ENCODE data around the gene PSMB10.
A peak's percentile ranks its signal among the peaks of the same experiment; 100 is the strongest.

PSMB10 gene

DNA sequence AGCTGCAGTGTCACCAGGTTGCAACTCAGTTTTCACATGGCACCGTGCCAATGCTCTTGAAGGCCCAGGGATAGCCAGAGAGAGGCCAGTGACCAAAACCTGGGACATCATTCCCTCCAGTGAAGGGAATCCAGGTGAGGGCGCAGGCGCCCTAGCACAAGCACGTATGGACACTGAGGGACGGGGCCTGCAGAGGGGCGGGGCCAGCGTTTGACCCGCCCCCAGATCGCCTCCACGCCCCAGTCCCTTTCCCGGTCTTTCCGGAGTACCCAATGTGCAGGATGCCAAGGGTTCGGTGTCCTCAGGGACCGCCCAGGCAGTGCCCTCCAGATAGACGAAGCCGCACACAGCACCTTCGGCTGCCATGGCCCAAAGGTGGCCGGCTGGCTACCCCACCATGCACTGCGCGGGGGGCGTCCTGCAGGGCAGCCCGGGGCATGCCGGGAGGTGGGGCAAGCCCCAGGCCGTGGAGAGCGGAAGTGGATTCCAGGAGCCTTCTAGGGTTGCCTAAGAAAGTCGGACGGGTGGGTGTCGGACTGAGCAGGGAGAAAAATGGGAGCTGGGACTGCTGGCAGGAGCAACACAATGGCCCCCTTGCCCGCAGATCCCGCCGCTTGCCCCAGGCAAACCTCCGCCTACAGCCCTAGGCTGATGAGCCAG lies 27.1 kb upstream of the PSMB10 start:
- no peak for DNase-seq

DNA sequence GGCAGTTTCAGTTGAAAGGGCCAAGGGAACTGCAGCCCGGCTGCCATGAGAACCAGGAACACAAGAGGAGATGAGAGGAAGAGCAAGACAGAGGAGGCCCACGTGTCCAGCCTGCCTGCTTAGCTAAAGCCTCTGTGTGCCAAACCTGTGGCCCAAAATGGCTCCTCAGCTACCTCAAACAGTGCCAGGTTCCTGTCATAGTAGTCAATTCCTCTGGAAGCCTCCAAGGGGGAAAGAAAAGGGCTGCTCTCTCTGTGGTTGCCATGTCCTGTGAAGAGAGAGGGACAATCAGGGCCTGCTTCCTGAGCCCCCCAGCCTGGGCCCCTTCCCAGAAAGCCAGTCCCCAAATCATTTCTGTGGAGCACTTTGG lies 26.6 kb upstream of the PSMB10 start:
- DNase-seq = no peak

DNA sequence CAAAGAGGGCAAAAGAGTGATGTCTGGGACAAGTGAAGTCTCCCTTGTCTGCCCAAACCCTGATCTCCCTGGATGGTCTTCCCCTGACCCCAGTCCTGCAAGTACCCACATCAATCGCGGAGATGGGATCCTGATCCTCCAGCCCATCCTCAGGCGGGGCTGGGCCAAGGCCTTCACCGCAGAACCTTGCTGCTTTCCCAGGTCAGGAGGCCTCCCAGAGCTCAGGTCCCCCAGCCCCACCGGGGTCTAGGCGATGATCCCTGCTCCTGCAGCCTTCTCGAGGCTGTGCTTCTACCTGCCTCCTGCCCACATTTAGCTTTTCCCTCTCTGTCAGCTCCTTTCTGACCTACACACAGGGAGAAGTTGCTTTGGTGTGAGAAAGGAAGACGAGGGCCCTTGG lies 25.5 kb upstream of the PSMB10 start:
- no peak for DNase-seq

DNA sequence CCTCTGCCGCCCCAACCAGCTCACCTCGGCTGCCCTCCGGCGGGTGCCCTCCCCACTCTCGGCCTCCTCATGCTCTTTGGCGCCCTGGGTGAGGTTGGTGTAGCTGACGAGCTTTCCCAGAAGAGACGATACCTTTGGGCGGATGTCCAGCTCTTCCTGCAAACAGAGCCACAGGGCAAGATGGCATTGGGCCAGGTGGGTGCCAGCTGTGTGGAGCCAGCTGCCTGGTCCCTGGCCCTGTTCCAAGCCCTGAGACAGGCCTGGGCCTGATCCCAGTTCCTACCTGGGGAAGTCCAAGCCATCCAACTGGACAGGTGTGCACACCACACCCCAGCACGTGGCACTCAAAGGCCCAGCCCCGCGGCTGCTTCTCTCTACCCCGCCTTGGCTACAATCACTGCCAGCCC lies 24.9 kb upstream of the PSMB10 start:
- peak in 1 of 2 experiments; percentile 4 for DNase-seq

DNA sequence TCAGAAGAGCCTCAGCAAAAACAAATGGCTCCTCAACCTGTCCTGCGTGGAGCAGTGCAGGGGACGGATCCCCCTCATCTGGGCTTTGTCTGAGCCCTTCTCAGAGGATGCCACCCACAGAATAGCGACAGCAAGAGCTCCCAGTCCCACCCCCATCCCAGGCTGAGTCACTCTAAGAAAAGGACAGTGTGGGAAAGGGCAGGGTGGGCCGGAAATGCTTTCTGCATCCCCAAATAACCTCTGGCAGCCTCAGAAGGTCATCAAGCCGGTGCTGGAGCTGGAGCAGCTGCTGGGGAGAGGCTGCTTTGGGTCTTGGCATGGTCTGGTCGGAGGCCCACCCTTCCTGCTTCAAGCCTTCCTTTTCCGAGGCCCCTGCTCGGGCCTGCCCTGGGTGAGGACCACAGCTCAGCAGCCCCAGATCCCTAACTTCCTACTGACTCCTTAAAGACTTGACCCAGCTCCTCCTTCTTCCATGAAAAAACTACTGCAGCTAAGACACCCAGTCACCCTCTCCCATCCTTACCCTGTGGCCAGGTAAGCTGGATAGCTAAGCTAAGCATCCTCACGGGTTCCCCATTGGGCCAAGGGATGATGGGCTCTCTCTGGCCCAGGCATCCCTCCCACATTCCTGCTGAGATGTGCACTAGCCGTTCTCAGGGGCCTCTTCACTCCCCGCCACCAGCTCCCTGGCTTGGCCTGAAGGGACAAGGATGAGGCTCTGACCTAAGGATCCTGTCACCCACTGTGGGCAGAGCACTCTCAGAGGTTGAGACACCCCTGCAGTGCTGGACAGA lies 23.1 kb upstream of the PSMB10 start:
- no peak for DNase-seq

DNA sequence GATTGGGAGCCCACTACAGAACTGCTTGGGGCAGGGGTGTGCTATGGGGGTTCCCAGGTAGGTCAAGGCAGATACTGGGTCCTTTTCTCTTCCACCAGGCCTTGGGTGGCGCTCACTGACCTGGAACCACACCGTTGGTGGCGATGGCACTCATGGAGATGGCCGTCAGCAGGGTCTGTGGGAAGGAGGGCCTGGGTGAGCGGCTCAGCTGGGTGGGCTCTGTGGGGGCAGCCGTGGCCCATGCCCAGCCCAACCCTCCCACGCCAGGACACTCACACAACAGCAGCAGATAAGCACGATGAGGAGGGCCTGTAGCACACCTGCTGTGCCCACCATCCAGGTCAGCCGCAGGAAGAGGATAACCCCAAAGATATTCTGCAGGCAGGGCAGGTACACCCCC lies 21.0 kb upstream of the PSMB10 start:
- no peak for DNase-seq

DNA sequence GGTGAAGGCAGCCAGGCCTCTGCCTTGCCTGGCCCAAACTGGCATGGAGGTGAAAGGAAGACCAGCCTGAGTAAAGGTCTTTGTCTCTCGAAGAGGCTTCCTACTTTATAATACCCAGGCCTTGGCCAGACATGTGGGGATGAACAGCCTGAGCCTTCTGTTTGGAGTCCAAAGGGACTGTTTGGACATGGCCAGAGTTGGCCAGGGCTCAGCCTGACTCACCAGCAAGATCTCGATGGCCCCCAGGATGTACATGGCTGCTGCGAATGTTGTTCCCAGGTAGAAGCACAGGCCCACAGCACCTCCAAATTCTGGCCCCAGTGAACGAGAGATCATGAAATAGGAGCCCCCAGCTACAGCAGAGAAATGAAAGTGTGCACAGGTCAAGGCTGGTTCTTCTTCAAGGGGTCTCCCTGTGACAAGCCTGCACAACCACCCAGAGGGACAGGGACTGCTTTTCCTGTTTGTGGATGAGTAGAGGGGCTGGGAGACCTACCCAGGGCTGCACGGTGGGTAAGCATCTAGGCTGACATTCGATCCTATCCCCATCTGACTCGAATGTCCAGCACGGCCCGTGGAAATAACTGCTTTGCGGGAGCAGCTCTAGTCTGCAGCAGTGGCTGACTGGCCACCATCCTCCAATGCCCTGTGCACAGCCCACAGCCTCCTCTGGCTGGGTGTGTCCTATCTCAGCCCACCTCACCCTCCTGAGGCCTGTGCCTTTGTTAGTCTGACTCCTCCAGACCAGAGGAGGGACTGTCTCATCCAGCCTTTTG lies 18.0 kb upstream of the PSMB10 start:
- DNase-seq = no peak

DNA sequence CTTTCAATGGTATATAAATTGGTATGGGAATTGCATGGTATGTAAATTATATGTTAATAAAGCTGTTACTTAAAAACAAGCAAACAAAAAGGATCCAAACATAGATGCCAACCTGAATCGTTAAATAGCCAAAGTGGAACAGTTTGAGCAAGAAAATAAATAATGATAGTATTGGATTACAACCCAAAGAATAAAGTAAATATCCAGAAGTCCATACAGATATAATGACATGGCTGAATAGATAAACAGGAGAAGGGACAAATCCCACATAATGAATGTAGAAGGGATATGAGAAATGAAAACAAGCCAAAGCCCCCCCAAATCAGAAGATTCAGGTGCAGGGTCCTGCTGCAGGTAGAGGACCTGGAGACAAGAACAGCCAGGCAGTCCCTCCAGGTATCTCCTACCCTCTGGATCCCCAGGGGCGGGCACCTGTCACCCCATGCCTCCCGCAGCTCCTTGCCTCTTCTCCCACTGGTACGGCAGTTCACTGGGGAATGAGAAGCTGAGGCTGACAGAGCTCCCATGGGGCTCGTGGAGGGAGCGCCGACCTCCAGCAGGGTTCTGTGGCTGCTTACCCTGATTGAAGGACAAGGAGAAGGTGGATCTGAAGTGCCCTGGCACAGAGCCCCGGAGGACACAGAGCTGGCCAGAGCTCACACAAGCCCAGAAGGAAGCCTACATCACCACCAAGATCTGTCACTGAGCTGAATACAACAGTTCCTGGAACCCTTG lies 17.2 kb upstream of the PSMB10 start:
- no peak for DNase-seq

DNA sequence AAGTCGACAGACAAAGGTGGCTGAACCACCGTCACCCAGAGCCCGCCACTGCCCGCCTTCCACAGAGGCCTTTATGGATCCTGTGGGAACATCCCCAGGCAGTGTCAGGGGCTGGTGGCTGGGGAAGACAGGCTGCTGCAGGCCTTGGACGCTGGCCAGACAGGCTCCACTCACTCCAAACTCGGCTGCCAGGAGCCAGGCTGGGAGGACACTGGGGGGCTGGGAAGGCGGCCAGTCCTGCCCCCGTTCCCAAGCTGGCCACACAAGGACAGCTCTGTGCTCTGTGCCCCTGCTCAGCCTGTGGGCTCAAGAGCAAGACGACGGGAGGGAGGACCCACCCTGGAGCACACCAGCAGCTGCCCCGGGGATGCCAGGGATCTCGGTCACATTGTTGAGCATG lies 14.8 kb upstream of the PSMB10 start:
- DNase-seq = peak in 1 of 2 experiments; percentile 64

DNA sequence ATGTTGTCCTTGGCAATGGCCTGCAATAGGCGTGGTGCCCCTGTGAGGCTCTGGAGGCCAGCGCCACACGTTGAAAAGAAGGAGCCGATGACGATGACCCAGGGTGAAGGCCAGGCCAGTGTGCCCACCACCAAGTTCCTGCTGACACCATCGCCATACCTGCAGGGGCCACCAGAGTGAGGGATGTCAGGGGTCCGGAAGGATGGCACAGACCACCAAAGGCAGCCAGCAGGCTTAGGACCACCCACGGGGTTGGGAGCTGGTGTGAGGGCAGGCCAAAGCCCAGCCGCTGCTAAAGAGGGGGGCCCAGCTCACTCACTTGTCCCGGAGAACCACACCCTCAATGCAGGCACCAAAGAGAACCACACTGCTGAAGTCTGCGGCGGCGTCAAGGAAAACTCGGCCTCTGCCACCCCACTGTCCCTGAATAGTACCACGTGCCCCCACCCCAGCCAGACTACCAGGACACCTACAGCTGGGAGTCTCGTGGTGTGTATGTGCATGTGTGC lies 13.7 kb upstream of the PSMB10 start:
- DNase-seq = no peak

DNA sequence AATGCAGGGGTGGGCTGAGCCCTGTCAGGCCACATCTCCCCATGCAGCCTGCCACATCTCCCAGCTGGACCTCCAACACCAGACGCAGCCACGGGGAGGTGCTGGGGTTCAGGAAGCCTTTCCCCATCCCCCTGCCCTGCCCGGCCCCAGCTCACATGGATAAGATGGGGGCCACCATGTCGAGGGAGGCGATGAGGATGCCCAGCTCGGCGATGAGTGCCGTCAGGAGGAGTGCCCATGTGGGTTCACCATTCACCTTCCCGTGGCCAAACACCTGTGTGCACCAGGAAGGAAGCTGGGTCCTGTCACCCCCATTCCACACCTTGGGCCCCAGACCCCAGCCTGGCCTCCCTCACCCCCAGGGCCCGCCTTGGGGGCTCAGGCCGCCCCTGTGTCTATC lies 13.0 kb upstream of the PSMB10 start:
- DNase-seq = no peak

DNA sequence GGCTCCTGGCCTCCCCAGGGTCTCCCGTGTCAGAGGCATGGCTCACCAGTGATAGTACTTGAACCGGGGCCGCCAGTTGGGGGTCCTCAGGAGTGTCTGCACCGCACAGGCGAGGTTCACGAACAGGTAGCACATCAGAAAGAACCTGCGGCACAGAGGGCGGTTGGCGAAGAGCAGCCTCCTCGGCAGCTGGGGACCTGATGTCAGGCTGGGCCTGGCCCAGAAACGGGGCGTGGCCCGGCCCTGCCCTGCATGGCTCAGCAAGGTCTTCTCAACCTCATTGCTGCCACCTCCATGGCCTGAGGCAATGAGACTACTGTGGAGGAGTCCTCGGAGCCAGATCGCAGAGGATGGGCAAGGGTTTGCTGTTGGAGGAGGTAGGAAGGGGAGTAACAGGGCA lies 11.4 kb upstream of the PSMB10 start:
- no peak for DNase-seq

DNA sequence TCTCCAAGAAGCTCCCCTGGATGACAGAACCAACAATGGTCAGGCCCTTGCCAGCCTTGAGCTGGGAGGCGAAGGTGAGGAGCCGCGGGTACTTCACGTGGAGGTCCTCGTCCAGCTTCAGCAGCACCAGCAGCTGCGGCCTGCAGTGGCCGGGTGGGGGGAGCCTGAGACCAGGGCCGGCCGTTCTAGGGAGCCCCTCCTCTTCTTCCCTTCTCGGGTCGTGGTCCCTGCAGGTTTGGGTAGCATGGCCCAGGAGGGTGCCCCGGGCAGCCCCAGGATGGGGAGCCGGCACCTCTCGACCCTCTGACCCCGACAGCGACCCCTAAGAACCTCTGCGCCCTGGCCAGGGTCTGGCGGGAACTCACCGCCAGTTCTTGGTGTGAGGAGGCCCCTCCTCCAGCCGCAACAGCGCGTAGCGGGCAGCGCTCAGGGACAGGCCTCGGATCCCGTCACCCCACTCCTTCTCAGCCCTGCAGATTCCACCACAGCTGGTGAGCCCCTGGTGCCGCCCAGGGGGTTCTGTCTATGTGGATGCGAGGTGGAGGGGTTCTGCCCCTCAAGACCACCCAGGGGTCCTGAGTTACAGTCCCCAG lies 10.4 kb upstream of the PSMB10 start:
- DNase-seq = no peak

DNA sequence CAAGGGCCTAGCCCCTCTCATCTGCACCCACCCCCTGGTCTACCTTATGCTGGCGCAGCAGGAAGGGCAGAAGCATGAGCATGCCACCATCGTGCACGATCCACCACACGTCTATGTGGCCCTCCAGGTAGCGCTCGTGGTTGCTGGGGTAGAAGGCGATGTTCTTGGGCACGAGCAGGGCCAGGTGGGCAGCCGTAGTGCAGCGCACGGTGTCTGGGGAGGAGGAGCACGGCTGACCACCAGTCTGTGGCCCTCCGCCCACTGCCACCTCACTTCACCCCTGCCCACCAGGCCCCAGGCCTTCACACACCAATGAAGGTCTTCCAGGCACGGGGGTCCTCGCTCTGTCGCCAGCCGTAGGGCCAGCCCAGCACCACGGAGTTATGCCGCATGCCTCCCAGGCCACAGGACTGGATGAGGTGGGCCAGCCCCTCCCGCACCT lies 9.5 kb upstream of the PSMB10 start:
- no peak for DNase-seq

DNA sequence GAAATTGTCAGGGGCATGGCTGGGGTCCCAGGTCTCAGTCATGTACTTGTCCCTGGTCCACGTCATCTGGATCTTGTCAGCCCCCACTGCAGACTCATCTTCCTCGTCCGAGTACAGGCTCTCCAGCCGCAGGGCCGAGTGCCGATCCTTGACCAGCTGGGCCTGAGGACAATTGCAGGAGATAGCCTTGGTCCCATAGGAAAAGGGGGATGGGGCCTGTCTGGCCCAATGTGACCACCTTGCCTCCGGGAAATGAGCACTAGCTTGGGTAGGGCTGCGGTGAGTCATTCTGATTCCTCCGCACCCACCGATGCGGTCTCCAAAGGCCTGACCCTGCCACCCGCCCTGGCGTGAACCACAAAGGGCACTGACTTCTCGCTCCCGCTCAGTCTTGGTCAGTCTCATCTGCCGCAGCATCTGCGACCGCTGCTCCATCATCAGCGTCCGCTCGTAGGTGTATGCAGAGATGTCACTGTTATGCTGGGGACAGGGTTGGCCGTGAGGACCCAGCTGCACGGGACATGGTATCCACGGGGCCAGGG lies 8.8 kb upstream of the PSMB10 start:
- DNase-seq = no peak

DNA sequence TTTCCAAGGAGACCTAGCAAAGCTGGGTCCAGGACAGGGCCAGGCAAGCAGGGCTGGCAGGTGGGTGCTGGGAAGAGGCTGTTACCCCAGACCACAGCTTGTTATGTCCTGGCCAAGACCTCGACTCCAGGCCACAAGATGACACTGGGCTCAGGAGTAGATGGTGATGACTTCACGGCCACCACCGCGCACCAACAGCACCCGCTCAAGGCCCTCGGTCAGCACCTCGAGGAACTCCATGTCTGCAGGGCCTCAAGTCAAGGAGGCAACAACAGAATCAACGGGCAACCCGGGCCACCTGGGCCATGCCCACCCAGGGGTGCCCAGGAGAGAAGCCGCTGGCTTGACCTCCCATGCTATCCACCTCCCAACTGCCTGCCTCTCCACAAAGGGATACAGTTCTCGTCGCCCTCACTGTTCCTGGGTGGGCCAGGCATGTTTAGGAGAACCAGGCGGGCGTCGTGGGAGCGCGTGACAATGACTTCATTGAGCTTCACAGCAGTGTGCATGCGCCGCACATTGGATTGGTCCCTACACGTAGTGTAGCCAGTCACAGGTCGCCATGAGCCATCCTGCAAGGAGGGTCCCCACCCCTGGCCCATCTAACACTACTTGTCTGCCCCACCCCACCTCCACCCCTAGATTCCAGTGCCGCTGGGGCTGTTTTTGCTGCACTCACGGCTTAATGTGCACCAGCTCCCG lies 8.2 kb upstream of the PSMB10 start:
- DNase-seq = no peak

DNA sequence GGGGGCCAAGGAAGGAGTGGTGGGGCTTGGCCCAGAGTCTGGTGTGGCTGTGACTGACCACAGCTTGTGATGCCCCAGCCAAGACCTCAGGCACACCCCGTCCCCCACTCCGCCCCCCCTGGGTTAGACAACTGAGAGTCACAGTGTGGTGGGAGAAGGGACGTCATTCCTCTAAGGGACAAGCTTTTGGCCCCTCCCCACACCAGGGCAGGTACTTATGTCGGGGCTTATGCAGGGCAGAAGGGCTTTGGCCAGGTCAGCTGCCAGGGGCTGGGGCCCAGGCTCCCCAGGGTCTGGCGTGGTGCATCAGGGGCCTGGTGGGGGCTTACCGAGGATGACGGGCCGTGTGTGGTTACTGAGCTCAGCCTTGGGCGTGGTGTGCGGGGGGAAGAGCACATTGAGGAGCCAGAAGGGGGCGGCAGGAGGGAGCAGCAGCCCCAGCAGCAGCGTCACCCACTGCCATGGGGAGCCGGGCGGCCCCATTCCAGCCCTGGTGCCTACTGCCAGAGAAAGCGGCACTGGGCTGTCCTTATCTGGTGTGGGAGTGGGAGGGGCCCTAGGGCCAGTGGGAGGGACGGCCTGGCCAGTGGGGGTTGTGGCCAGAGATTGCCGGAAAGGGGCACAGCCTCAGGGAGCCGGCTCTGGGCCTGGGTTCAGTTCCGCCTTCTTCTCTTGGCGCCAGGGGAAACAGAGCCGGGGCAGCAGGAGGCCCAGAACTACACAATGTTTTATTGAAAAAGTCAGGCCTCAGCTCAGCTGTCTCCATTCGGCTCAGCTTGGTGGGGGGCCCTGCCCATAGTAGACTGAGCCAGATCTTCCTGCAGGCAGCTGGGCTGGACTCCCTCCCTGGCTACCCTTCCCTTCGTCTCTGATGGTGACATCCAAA lies 7.2 kb upstream of the PSMB10 start, which contains the start of gene LCAT:
Gene LCAT, minus strand, starts transcription at position 502 of the 886 bp plus-strand sequence. Its CDS starts 19 bp downstream, at position 483.
- no peak for DNase-seq

DNA sequence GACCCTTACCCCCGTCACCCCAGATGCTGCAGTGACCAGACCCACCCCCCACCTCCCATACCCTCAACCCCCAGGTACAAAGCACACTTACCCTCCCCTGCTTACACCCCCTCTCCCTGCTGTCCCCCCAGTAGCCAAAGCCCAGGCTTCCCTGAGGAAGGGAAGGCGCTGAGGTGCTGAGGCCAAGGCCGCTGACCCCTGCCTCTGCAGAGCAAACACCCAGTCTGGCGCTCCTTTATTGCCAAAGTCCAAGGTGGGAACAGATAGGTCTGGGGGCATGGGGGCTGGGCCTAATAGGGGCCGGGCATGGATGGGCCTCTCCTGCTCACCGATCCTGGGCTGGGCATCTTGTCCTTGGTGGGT lies 6.6 kb upstream of the PSMB10 start:
- DNase-seq = no peak

DNA sequence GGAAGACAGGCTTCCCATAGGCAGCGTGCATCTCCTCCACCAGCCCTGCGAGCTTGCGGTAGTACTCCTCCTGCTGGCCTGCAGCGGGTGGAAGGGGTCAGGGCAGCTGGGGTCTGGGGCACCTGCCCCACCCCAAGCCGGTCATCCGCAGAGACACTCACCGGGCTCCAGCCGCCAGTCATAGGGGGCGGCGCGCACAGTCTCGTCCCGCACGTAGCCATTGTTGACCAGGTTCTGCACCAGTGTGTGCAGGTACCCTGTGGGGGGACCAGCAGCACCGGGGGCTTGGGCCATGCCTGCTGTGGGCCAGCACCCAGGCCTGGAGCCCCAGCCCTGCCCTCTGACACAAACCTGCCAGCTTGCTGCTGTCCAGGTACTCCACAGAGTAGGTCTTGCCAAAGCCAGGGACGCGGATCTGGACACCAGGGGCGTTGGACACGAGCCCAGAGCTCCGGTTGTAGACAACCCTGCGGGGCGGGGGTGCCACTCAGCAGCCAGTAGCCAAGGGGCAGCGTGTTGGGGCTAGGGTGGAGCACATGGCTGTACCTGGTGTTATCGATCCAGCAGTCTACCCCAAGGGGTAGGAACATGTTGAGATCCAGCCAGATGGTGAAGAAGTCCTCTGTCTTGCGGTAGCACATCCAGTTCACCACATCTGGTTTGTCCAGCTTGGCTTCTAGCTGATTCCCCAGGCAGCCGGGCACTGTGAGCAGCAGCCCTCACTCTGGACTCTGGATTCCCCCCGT lies 6.0 kb upstream of the PSMB10 start:
- DNase-seq = no peak

DNA sequence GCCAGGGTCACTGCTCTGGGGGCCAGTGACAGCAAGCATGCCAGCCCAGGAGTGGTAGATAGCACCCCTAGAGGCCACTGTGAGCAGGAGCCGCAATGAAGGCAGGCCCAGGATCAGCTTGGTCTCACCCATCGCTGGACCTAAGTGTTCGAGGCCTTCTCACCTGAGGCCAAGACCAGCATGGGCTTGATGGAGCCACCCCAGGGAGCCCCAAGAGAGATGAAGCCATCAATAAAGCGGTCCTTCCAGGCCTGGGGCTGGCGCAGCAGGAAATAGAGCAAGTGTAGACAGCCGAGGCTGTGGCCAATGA lies 5.5 kb upstream of the PSMB10 start:
- DNase-seq = no peak

Measured in NCI-H446 (cell line).